Chondrocyte (in vitro differentiated cells): ENCODE measurements around the gene HDAC6. TPM values are rescaled to one million over a fixed set of nuclear protein-coding genes. Genes with fewer than 3 reads are reported as not detected.

Experiments used
- DNase-seq: peaks from one replicate; pipeline ENCODE4 v3.0.0; 2021; ENCODE audit warnings: mixed read lengths, low spot score
- H3K27ac Mint-ChIP-seq: one replicate; pipeline ENCODE4 v1.8.0; 2021; ENCODE audit warnings: mild to moderate bottlenecking, moderate library complexity, mixed read lengths; ENCODE audit not compliant: unreplicated experiment
- H3K27me3 Mint-ChIP-seq: 2 replicates; pipeline ENCODE4 v1.8.0; 2021; ENCODE audit warnings: low read depth, mixed read lengths
- H3K36me3 Mint-ChIP-seq: 2 replicates; pipeline ENCODE4 v1.8.0; 2021; ENCODE audit warnings: low read depth, mixed read lengths
- H3K4me1 Mint-ChIP-seq: 2 replicates; pipeline ENCODE4 v1.8.0; 2021; ENCODE audit warnings: low read depth, mild to moderate bottlenecking, mixed read lengths
- H3K4me3 Mint-ChIP-seq: one replicate; pipeline ENCODE4 v1.8.0; 2021; ENCODE audit warnings: mild to moderate bottlenecking, moderate library complexity, mixed read lengths; ENCODE audit not compliant: unreplicated experiment
- H3K9me3 Mint-ChIP-seq: 2 replicates; pipeline ENCODE4 v1.8.0; 2021; ENCODE audit warnings: low read depth, mixed read lengths
- CTCF ChIP-seq: fragments of 200-600 bp; sonication (generic); IDR thresholded peaks from 2 replicates; pipeline ENCODE4 v1.5.0; 2021; ENCODE audit warnings: antibody characterized with exemption, mild to moderate bottlenecking, moderate library complexity
- total RNA-seq: library from RNA; stranded (reverse); gene quantifications from 3 replicates; pipeline ENCODE4 v1.2.1, GENCODE V29; 2021

Gene HDAC6
- total RNA-seq, 1 donor from 2014 or later: 87.3 TPM

GRCh38 chrX:48785540-48786214, 16.2 kb upstream of the HDAC6 start:
- DNase-seq: no peak
- TF ChIP-seq CTCF: no peak
- Mint-ChIP-seq H3K36me3 (no peaks in the 10 kb centered on the region), H3K27ac (no peak overlapping the region), H3K9me3 (peaks cover 8% of the 10 kb centered on the region), H3K27me3 (peaks cover 19% of the 10 kb centered on the region), H3K4me1 (no peaks in the 10 kb centered on the region), H3K4me3 (no peak overlapping the region)

- Mint-ChIP-seq H3K9me3 (peaks cover 8% of the 10 kb centered on the region), H3K4me3 (no peak within 1 kb of the TSS), H3K27me3 (peaks cover 19% of the 10 kb centered on the region), H3K27ac (no peak within 1 kb of the TSS), H3K36me3 (no peaks in the 10 kb centered on the region), H3K4me1 (no peaks in the 10 kb centered on the region)
- no peak for TF ChIP-seq CTCF
- no peak for DNase-seq
These were observed 15.5 kb upstream of the HDAC6 start, which contains the start of gene GATA1 for GRCh38 chrX:48786341-48786800. TSS of gene GATA1 (plus strand) at chrX:48786590. CDS start at chrX:48791110, 4,520 bp downstream.

DNA sequence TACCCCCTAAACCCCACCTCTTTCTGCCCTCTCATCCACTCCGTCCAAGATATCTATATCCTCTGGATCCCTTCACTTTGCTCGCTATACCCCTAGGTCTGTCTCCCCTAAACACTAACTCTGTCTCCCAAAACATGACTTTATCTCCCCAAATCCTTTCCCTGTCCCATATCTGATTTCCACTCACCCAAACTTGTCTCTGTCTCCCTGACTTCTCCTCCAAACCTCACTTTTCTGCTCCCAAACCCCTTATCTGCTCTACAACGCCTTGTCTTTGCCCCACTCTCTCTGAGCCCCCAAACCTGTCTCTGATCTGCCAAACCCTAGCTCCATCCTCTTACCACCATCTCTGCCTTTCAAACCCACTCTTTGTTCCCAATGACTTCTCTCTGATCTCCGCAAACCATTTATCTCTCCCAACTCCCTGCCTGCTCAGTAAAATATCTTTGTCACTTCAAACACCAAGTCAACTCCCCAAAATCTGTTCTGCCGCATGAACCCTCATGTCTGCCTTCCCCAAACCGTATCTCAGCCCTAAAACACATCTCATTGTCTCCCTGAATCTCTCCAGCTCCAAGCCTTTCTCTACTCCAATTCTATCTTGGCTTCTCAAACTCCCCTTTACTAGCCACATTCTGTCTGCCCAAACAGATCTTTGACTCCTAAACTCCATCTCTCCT, 14.9 kb upstream of the HDAC6 start:
- Mint-ChIP-seq H3K36me3 (no peaks in the 10 kb centered on the region), H3K4me1 (no peaks in the 10 kb centered on the region), H3K9me3 (peaks cover 8% of the 10 kb centered on the region), H3K27me3 (peaks cover 19% of the 10 kb centered on the region), H3K27ac (no peak overlapping the region), H3K4me3 (no peak overlapping the region)
- DNase-seq: no peak
- no peak for TF ChIP-seq CTCF

GRCh38 chrX:48787505-48788443, 14.1 kb upstream of the HDAC6 start:
- Mint-ChIP-seq H3K36me3 (no peaks in the 10 kb centered on the region), H3K4me1 (no peaks in the 10 kb centered on the region), H3K27me3 (peaks cover 19% of the 10 kb centered on the region), H3K4me3 (no peak overlapping the region), H3K9me3 (peaks cover 6% of the 10 kb centered on the region), H3K27ac (no peak overlapping the region)
- TF ChIP-seq CTCF: no peak
- no peak for DNase-seq
